Activated naive CD4-positive, alpha-beta T cell treated with anti-CD3 and anti-CD28 coated beads, Interleukin-2, amount 50 U/mL, for 24 hours (primary cell): Measurements from ENCODE around the gene MARF1.
A peak's percentile ranks its signal among the peaks of the same experiment; 100 is the strongest.
"Not testable (repeated sequence)": the region's sequence is repeated elsewhere in the genome, so short reads cannot be mapped to it uniquely, and the experiment has no call there.

Experiments used
- H3K27ac Mint-ChIP-seq: one replicate; pipeline ENCODE4 v1.8.0; 2021; ENCODE audit warnings: mild to moderate bottlenecking, mixed read lengths
- H3K27me3 Mint-ChIP-seq: one replicate; pipeline ENCODE4 v1.8.0; 2021; ENCODE audit warnings: mixed read lengths
- H3K36me3 Mint-ChIP-seq: one replicate; pipeline ENCODE4 v1.8.0; 2021; ENCODE audit warnings: mixed read lengths
- H3K4me1 Mint-ChIP-seq: one replicate; pipeline ENCODE4 v1.8.0; 2021; ENCODE audit warnings: mixed read lengths
- H3K4me3 Mint-ChIP-seq: one replicate; pipeline ENCODE4 v1.8.0; 2021; ENCODE audit warnings: mild to moderate bottlenecking, mixed read lengths
- H3K9me3 Mint-ChIP-seq: one replicate; pipeline ENCODE4 v1.8.0; 2021; ENCODE audit warnings: mixed read lengths

Gene MARF1, protein sequence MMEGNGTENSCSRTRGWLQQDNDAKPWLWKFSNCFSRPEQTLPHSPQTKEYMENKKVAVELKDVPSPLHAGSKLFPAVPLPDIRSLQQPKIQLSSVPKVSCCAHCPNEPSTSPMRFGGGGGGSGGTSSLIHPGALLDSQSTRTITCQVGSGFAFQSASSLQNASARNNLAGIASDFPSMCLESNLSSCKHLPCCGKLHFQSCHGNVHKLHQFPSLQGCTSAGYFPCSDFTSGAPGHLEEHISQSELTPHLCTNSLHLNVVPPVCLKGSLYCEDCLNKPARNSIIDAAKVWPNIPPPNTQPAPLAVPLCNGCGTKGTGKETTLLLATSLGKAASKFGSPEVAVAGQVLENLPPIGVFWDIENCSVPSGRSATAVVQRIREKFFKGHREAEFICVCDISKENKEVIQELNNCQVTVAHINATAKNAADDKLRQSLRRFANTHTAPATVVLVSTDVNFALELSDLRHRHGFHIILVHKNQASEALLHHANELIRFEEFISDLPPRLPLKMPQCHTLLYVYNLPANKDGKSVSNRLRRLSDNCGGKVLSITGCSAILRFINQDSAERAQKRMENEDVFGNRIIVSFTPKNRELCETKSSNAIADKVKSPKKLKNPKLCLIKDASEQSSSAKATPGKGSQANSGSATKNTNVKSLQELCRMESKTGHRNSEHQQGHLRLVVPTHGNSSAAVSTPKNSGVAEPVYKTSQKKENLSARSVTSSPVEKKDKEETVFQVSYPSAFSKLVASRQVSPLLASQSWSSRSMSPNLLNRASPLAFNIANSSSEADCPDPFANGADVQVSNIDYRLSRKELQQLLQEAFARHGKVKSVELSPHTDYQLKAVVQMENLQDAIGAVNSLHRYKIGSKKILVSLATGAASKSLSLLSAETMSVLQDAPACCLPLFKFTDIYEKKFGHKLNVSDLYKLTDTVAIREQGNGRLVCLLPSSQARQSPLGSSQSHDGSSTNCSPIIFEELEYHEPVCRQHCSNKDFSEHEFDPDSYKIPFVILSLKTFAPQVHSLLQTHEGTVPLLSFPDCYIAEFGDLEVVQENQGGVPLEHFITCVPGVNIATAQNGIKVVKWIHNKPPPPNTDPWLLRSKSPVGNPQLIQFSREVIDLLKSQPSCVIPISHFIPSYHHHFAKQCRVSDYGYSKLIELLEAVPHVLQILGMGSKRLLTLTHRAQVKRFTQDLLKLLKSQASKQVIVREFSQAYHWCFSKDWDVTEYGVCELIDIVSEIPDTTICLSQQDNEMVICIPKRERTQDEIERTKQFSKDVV (N-terminal part only)

DNA sequence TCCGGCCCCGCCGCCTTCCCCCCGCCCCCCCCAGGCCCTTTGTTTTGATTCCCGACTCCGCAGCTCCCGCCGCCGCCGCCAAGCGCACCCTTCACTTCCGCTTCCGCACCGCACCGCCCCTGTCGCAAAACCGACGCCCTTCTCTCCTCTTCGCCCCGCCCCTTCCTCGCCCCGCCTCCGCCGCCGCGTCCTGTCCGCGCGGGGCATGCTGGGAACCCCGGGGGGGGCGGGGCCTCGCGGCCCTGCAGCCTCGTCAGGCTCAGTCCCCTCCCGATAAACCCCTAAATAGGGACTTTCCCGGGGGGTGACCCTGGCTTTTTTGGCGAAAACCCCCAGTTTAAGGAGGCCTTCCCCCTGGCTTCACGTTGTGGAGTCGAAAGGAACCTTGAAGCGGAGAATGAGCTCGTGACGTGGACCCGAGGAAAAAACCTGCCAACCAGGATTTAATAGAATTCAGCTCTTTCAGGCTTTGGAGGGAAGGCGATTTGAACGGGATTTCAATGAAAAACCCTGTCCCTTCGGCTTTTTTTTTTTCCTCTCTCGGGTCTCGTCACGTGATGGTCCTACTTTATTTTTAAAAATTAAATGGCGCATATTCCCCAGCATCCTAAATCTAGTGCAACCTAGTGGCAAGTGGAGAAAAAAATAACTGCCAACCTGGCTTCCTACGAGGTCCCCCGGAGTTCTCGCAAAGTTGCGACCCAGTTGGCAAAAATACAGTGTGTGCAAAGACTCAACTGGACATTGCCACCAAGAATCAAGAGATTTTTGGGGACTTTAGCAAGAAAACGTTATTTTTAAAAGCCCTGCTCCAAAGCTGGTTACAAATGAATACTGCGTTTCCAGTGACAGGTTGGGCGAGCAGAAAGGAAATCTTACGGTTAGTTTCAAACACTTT, at the start of gene MARF1:
Gene MARF1, minus strand, starts transcription at position 107 of the 898 bp plus-strand sequence. CDS start 3,921 bp downstream, outside the sequence.
- Mint-ChIP-seq H3K27ac (peak within 1 kb of the TSS; percentile 85), H3K4me1 (peaks cover 49% of the 10 kb centered on the region), H3K4me3 (peak within 1 kb of the TSS; percentile 92), H3K27me3 (no peaks in the 10 kb centered on the region), H3K9me3 (peaks cover 5% of the 10 kb centered on the region), H3K36me3 (peaks cover 9% of the 10 kb centered on the region)

DNA sequence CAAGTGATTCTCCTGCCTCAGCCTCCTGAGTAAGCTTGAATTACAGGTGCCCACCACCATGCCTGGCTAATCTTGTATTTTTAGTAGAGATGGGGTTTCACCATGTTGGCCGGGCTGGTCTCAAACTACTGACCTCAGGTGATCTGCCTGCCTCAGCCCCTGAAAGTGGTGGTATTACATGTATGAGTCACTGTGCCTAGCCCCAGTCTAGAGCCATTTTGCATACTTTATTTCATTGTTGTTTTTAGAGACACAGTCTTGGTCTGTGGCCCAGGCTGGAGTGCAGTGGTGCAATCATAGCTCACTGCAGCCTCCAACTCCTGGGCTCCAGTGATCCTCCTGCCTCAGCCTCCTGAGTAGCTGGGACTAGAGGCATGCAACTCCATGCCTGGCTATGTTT, 49.6 kb upstream of the MARF1 start:
- H3K4me1 Mint-ChIP-seq, H3K27me3 Mint-ChIP-seq, H3K4me3 Mint-ChIP-seq, H3K27ac Mint-ChIP-seq, H3K9me3 Mint-ChIP-seq: not testable (repeated sequence)
- H3K36me3 Mint-ChIP-seq = peaks cover 13% of the 10 kb centered on the region

DNA sequence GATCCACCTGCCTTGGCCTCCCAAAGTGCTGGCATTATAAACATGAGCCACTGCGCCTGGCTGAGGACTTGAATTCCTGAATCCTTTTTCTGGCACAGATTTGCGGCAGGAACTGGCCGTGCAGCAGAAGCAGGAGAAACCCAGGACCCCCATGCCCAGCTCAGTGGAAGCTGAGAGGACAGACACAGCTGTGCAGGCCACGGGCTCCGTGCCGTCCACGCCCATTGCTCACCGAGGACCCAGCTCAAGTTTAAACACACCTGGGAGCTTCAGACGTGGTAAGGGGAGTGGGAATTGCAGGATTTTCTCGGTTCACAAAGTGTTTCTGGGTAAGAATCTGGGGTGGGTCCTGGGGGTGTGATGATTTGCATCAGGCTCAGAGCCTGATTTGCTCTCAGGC, 48.1 kb upstream of the MARF1 start:
- Mint-ChIP-seq H3K27me3 (no peaks in the 10 kb centered on the region), H3K4me1 (no peaks in the 10 kb centered on the region), H3K27ac (no peak overlapping the region), H3K9me3 (no peaks in the 10 kb centered on the region), H3K36me3 (peaks cover 15% of the 10 kb centered on the region), H3K4me3 (no peak overlapping the region)

DNA sequence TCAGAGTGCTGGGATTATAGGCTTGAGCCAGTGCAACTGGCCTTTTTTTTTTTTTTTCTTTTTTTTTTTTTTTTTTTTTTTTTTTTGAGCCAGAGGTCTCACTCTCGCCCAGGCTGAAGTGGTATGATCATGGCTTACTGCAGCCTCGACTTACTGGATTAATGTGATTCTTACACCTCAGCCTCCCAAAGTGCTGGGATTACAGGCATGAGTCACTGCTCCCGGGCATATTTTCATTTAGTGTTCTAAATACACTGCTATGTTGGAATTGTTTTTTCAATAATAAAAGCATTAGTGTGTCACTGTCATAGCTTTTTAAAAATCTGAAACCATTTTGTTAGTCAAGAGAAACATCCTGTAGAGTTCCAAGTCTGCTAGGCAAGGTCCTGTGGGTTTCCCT, 47.3 kb upstream of the MARF1 start:
- Mint-ChIP-seq H3K9me3 (no peaks in the 10 kb centered on the region), H3K4me1 (no peaks in the 10 kb centered on the region), H3K36me3 (peaks cover 15% of the 10 kb centered on the region), H3K4me3 (no peak overlapping the region), H3K27me3 (no peaks in the 10 kb centered on the region), H3K27ac (no peak overlapping the region)

DNA sequence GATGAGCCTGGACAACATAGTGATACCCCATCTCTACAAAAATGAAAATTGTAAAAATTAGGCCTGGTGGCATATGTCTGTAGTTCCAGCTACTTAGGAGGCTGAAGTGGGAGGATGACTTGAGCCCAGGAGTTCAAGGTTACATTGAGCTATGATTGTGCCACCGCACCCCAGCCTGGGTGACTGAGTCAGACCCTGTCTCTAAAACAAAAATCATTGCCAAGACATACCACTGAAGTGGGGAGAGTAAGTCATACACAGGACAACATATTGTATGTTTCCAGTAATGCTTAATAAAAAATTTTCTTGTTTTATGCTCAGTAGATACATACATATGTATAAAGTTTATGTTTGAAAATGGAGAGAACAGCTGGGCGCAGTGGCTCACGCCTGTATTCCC, 46.3 kb upstream of the MARF1 start:
- no peaks in the 10 kb centered on the region for H3K4me1 Mint-ChIP-seq
- peaks cover 13% of the 10 kb centered on the region for H3K36me3 Mint-ChIP-seq
- H3K27me3 Mint-ChIP-seq = no peaks in the 10 kb centered on the region
- no peak overlapping the region for H3K27ac Mint-ChIP-seq
- no peaks in the 10 kb centered on the region for H3K9me3 Mint-ChIP-seq
- H3K4me3 Mint-ChIP-seq = no peak overlapping the region

DNA sequence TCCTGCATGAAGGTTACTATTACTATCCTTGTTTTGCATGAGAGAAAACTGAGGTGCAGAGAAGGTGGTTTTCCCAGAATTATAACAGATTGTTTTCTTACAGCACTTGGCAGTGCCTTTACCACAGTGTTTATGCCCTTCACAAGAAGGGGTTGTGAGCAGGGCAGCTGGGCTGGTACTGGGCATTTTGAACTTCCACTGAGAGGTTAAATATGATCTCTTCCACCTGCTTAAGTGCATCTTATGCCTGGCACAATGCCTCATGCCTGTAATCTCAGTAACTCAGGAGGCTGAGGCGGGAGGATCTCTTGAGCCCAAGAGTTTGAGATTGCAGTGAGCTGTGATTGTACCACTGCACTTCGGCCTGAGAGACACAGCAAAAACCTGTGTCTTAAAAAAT, 43.3 kb upstream of the MARF1 start:
- H3K4me3 Mint-ChIP-seq = no peak overlapping the region
- H3K9me3 Mint-ChIP-seq = no peaks in the 10 kb centered on the region
- no peak overlapping the region for H3K27ac Mint-ChIP-seq
- peaks cover 8% of the 10 kb centered on the region for H3K36me3 Mint-ChIP-seq
- H3K4me1 Mint-ChIP-seq = peaks cover 5% of the 10 kb centered on the region
- H3K27me3 Mint-ChIP-seq = no peaks in the 10 kb centered on the region

DNA sequence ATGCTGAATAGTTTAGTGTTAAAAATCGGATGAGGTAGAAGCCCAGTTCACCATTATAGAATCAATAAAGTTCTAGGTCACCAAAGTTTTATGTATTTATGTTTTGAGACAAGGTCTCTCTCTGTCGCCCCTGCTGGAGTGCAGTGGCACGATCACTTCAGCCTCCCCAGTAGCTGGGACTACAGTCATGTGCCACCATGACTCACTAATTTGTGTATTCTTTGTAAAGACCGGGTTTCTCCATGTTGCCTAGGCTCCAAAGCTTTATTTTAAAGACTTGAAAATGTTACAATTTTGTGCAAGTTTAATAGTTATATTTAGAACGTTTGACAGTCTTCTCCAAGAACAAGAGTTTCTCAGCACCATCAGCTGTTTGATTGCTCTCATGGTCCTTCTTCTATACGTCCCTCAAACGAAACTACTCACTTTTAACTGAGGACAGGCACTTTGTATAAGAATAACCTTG, 39.2 kb upstream of the MARF1 start:
- H3K27ac Mint-ChIP-seq = peak overlapping the region; percentile 32
- no peaks in the 10 kb centered on the region for H3K9me3 Mint-ChIP-seq
- peaks cover 12% of the 10 kb centered on the region for H3K36me3 Mint-ChIP-seq
- no peaks in the 10 kb centered on the region for H3K27me3 Mint-ChIP-seq
- H3K4me1 Mint-ChIP-seq = peaks cover 9% of the 10 kb centered on the region
- no peak overlapping the region for H3K4me3 Mint-ChIP-seq

DNA sequence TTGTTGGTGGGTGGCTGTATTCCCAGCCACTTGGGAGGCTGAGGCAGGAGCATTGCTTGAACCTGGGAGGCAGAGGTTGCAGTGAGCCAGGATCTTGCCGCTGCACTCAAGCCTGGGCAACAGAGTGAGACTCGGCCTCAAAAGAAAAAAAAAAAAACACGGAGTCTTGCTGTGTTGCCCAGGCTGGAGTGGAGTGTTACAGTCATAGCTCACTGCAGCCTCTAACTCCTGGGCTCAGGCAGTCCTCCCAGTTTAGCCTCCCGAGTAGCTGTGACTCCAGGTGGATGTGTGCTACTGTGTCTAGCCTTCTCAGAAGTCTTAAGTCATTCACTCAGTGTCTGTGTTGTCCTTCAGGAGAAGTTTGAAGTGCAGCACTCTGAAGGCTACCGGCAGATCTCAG, 34.5 kb upstream of the MARF1 start:
- Mint-ChIP-seq H3K4me3 (no peak overlapping the region), H3K27ac (no peak overlapping the region), H3K27me3 (no peaks in the 10 kb centered on the region), H3K9me3 (no peaks in the 10 kb centered on the region), H3K36me3 (peaks cover 14% of the 10 kb centered on the region), H3K4me1 (peaks cover 41% of the 10 kb centered on the region)

DNA sequence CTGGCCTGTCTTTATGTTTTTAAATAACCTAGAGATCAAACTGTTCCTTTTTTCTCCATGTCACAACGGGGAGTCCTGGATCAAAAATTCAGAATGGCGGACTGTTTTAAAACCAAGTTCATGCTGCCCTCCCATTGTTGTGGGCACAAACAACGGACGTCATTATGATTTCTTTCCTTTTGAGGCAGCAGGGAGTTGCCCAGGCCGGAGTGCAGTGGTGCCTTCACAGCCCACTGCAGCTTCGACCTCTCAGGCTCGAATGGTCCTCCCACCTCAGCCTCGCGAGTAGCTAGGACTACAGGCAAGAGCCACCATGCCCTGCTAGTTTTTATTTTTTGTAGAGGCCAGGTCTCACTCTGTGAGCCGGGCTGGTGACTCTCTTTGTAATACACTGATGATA, 33.6 kb upstream of the MARF1 start:
- Mint-ChIP-seq H3K27me3 (no peaks in the 10 kb centered on the region), H3K36me3 (peaks cover 14% of the 10 kb centered on the region), H3K27ac (no peak overlapping the region), H3K4me3 (no peak overlapping the region), H3K4me1 (peaks cover 45% of the 10 kb centered on the region), H3K9me3 (no peaks in the 10 kb centered on the region)

DNA sequence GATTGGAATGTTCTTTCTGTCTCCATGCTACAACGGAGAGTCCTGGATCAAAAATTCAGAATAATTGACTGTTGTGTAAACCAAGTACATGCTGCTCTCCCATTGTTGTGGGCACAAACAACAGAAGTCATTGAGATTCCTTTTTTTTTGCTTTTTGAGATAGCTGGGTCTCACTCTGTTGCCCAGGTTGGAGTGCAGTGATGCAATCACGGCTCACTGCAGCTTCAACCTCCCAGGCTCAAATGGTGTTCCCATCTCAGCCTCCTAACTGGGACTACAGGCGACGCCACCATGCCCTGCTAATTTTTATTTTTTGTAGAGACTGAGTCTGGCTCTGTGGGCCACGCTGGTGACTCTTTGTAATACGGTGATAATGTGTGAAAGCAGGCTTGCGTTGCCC, 31.6 kb upstream of the MARF1 start:
- Mint-ChIP-seq H3K9me3 (no peaks in the 10 kb centered on the region), H3K4me1 (peaks cover 47% of the 10 kb centered on the region), H3K27ac (peak overlapping the region; percentile 94), H3K27me3 (no peaks in the 10 kb centered on the region), H3K4me3 (no peak overlapping the region), H3K36me3 (peaks cover 16% of the 10 kb centered on the region)

DNA sequence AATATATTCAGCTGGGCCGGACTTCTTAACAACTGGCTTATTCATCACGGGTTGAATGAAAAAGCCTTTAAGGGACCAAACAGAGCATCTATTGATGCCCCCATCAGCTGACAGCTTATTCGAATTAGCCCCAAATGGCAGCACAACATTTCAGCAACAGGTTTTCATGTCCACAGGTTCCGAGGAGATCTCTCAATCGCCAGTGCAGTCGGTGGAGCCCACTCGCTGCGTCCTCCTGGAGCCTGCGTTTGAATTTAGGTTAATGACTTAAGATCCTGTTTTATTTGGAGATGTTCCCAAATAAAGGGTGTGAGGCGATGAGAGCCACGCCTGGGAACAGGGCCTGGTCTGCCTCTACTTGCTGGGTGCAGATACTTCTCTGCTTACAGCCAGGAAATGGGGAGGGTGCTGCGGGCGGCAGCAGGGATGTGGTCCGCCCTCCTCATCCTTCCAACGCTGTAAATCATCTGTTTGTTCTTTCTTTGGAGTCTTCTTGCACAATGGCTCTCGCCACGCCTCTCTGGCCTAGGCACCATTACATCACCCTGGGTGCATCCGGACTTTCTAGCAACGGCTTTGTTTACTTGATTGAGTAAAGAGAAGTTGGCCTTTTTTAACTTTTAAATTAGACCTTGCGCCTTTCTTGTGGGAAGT, 29.7 kb upstream of the MARF1 start:
- no peaks in the 10 kb centered on the region for H3K9me3 Mint-ChIP-seq
- peaks cover 9% of the 10 kb centered on the region for H3K36me3 Mint-ChIP-seq
- H3K4me3 Mint-ChIP-seq = peak overlapping the region; percentile 77
- H3K4me1 Mint-ChIP-seq = peaks cover 44% of the 10 kb centered on the region
- no peaks in the 10 kb centered on the region for H3K27me3 Mint-ChIP-seq
- H3K27ac Mint-ChIP-seq = peak overlapping the region; percentile 94

DNA sequence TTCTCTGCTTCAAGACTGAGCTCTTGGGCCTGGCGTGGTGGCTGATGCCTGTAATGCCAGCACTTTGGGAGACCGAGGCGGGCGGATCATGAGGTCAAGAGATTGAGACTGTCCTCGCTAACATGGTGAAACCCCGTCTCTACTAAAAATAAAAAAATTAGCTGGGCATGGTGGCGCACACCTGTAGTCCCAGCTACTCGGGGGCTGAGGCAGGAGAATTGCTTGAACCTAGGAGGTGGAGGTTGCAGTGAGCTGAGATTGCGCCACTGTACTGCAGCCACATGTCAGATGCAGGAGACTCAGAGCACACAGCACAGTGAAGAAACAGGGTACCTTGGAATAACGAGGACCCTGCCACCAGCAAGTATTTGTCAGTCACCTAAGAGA, 29.2 kb upstream of the MARF1 start:
- not testable (repeated sequence) for H3K27me3 Mint-ChIP-seq, H3K36me3 Mint-ChIP-seq, H3K9me3 Mint-ChIP-seq
- peak overlapping the region; percentile 94 for H3K27ac Mint-ChIP-seq
- peak overlapping the region; percentile 77 for H3K4me3 Mint-ChIP-seq
- peaks cover 44% of the 10 kb centered on the region for H3K4me1 Mint-ChIP-seq

DNA sequence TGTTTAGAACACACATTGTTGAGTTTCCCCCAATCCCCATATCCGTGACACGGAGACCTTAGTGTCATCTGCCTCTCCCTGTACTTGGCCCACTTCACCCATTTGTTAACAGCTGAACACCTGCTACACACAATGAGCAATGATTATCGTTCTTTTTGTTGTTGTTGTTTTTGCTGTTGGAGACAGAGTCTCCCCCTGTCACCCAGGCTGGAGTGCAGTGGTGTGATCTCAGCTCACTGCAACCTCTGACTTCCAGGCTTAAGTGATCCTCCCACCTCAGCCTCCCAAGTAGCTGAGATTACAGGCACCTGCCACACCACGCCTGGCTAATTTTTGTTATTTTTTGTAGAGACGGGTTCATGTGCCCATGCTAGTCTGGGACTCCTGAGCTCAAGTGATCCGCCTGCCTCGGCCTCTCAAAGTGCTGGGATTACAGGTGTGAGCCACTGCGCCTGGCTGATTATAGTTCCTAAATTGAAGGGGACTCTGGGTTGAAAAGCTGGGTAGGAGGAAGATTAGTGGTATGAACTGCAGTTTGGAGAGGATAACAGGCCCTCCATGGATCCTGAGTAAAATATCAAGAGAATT, 28.7 kb upstream of the MARF1 start:
- peaks cover 42% of the 10 kb centered on the region for H3K4me1 Mint-ChIP-seq
- no peak overlapping the region for H3K4me3 Mint-ChIP-seq
- H3K27ac Mint-ChIP-seq = peak overlapping the region; percentile 94
- H3K9me3 Mint-ChIP-seq = no peaks in the 10 kb centered on the region
- H3K36me3 Mint-ChIP-seq = peaks cover 10% of the 10 kb centered on the region
- H3K27me3 Mint-ChIP-seq = no peaks in the 10 kb centered on the region
